SK-N-SH treated with all-trans-retinoic acid at 6 μM for 48 hours (cell line): ENCODE data around the gene JHY.

ENCODE experiments used
- ATAC-seq: fragments of 200-7000 bp; cut with Tn5 transposase; 3 replicates; pipeline ENCODE4 v1.9.1; 2020; ENCODE audit warnings: mild to moderate bottlenecking, moderate library complexity
- ARNTL ChIP-seq: fragments of 450-650 bp; formaldehyde crosslinking; IDR thresholded peaks from 2 replicates; pipeline ENCODE4 v1.5.0; 2020; ENCODE audit warnings: low read depth, mild to moderate bottlenecking, moderate library complexity, borderline replicate concordance
- ESRRG ChIP-seq: fragments of 250-450 bp; sonication (Bioruptor Pico); IDR thresholded peaks from 2 replicates; pipeline ENCODE4 v1.6.1; 2021; ENCODE audit warnings: mild to moderate bottlenecking
- ISL1 ChIP-seq: fragments of 250-450 bp; sonication (Bioruptor Pico); IDR thresholded peaks from 2 replicates; pipeline ENCODE4 v2.1.2; 2022; ENCODE audit warnings: mild to moderate bottlenecking, moderate library complexity
- OSR1 ChIP-seq: fragments of 250-450 bp; sonication (Bioruptor Pico); IDR thresholded peaks from 2 replicates; pipeline ENCODE4 v1.8.0; 2022; ENCODE audit warnings: moderate library complexity, mild to moderate bottlenecking, inconsistent platforms
- PPARA ChIP-seq: fragments of 250-450 bp; sonication (Bioruptor Pico); IDR thresholded peaks from 2 replicates; pipeline ENCODE4 v1.5.0; 2020; ENCODE audit warnings: mild to moderate bottlenecking, borderline replicate concordance
- RARB ChIP-seq: fragments of 250-450 bp; sonication (Bioruptor Pico); IDR thresholded peaks from 2 replicates; pipeline ENCODE4 v1.8.0; 2021; ENCODE audit warnings: mild to moderate bottlenecking, moderate library complexity
- SNAI2 ChIP-seq: fragments of 250-450 bp; sonication (Bioruptor Pico); IDR thresholded peaks from 2 replicates; pipeline ENCODE4 v1.5.0; 2020; ENCODE audit warnings: mild to moderate bottlenecking, moderate library complexity
- TCF4 ChIP-seq: fragments of 250-450 bp; sonication (Bioruptor Pico); IDR thresholded peaks from 2 replicates; pipeline ENCODE4 v1.8.0; 2021; ENCODE audit warnings: mild to moderate bottlenecking, moderate library complexity, borderline replicate concordance
- TOX ChIP-seq: fragments of 250-450 bp; sonication (Bioruptor Pico); IDR thresholded peaks from 2 replicates; pipeline ENCODE4 v1.8.0; 2021; ENCODE audit warnings: mild to moderate bottlenecking, moderate library complexity, borderline replicate concordance
- ZC3H10 ChIP-seq: fragments of 250-450 bp; sonication (Bioruptor Pico); IDR thresholded peaks from 2 replicates; pipeline ENCODE4 v1.5.1; 2021; ENCODE audit warnings: mild to moderate bottlenecking, moderate library complexity
- ZFP3 ChIP-seq: fragments of 250-450 bp; sonication (Bioruptor Pico); IDR thresholded peaks from 2 replicates; pipeline ENCODE4 v1.5.0; 2020; ENCODE audit warnings: mild to moderate bottlenecking, moderate library complexity
- ZFP30 ChIP-seq: fragments of 450-650 bp; formaldehyde crosslinking; IDR thresholded peaks from 2 replicates; pipeline ENCODE4 v1.5.0; 2022; ENCODE audit warnings: mild to moderate bottlenecking, moderate library complexity
- ZNF565 ChIP-seq: fragments of 450-650 bp; formaldehyde crosslinking; conservative IDR thresholded peaks from 2 replicates; pipeline ENCODE4 v1.5.0; 2020; ENCODE audit warnings: low read depth, mild to moderate bottlenecking, moderate library complexity
- ZNF70 ChIP-seq: fragments of 450-650 bp; formaldehyde crosslinking; IDR thresholded peaks from 2 replicates; pipeline ENCODE4 v1.5.0; 2020; ENCODE audit warnings: mild to moderate bottlenecking, moderate library complexity
- TF ChIP-seq, protein P1 (sequence below): fragments of 250-450 bp; sonication (Bioruptor Pico); IDR thresholded peaks from 2 replicates; pipeline ENCODE4 v1.5.1; 2021; ENCODE audit warnings: mild to moderate bottlenecking, moderate library complexity
- TF ChIP-seq, protein P2 (sequence below): fragments of 250-450 bp; sonication (Bioruptor Pico); IDR thresholded peaks from 2 replicates; pipeline ENCODE4 v1.8.0; 2020; ENCODE audit warnings: mild to moderate bottlenecking, moderate library complexity, borderline replicate concordance
- TF ChIP-seq, protein P3 (sequence below): fragments of 250-450 bp; sonication (Bioruptor Pico); IDR thresholded peaks from 2 replicates; pipeline ENCODE4 v1.5.1; 2020; ENCODE audit warnings: low read depth, mild to moderate bottlenecking, moderate library complexity
- TF ChIP-seq, protein P4 (sequence below): fragments of 250-450 bp; sonication (Bioruptor Pico); IDR thresholded peaks from 2 replicates; pipeline ENCODE4 v1.5.0; 2020; ENCODE audit warnings: mild to moderate bottlenecking, moderate library complexity
- TF ChIP-seq, protein P5 (sequence below): fragments of 250-450 bp; sonication (Bioruptor Pico); IDR thresholded peaks from 2 replicates; pipeline ENCODE4 v1.8.0; 2021; ENCODE audit warnings: low read depth, mild to moderate bottlenecking, moderate library complexity, borderline replicate concordance

The JHY gene

DNA sequence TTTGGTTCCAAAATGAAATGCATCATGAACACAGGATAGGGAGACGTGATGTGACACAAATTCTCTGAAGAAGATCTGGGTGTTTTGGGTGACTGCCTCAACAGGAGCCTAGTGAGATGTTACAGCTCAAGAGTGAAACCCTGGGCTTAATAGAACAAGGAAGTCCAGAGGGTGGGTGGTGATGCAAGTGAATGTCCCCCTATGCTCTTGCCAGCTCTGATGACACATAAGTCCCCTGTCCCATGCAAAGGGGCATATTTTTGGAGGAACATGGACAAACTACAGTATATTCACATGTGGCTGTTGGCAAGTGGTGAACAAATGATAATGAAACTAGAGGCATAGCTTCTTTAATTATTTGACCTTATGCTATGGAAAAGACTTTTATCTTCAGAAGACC, 35.1 kb upstream of the JHY start (continued):
- TF ChIP-seq, protein P1, sequence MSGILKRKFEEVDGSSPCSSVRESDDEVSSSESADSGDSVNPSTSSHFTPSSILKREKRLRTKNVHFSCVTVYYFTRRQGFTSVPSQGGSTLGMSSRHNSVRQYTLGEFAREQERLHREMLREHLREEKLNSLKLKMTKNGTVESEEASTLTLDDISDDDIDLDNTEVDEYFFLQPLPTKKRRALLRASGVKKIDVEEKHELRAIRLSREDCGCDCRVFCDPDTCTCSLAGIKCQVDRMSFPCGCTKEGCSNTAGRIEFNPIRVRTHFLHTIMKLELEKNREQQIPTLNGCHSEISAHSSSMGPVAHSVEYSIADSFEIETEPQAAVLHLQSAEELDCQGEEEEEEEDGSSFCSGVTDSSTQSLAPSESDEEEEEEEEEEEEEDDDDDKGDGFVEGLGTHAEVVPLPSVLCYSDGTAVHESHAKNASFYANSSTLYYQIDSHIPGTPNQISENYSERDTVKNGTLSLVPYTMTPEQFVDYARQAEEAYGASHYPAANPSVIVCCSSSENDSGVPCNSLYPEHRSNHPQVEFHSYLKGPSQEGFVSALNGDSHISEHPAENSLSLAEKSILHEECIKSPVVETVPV: no peak
- TF ChIP-seq ARNTL (no peak), OSR1 (no peak), ZFP30 (no peak), ESRRG (no peak), ZFP3 (CRISPR knock-in tag) (no peak), SNAI2 (CRISPR knock-in tag) (no peak)
- TF ChIP-seq, protein P2, sequence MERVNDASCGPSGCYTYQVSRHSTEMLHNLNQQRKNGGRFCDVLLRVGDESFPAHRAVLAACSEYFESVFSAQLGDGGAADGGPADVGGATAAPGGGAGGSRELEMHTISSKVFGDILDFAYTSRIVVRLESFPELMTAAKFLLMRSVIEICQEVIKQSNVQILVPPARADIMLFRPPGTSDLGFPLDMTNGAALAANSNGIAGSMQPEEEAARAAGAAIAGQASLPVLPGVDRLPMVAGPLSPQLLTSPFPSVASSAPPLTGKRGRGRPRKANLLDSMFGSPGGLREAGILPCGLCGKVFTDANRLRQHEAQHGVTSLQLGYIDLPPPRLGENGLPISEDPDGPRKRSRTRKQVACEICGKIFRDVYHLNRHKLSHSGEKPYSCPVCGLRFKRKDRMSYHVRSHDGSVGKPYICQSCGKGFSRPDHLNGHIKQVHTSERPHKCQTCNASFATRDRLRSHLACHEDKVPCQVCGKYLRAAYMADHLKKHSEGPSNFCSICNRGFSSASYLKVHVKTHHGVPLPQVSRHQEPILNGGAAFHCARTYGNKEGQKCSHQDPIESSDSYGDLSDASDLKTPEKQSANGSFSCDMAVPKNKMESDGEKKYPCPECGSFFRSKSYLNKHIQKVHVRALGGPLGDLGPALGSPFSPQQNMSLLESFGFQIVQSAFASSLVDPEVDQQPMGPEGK (CRISPR knock-in tag): no peak
- TF ChIP-seq, all 23 proteins: peak for 0

DNA sequence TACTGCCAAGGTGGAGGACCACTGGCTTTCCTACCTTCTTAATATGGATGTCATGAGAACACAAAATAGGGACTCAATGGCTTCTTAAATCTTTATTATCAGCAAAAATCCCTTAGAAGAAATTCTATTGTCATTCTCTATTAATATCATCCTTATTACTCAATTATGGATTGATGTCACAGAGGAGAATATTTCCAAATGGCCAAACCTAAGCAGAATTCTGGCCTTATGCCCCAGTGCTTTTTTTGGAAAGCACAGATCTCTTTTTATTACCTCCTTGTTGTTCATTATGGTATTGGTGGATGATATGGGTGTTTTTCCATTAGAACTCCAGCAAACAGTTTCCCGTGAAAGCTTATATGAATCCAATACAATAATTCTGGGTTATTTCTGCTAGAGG, 34.4 kb upstream of the JHY start:
- no peak for ATAC-seq
- no peak for TF ChIP-seq ISL1
- no peak for TF ChIP-seq TOX (CRISPR knock-in tag)
- no peak for TF ChIP-seq PPARA (CRISPR knock-in tag)
- no peak for TF ChIP-seq RARB (CRISPR knock-in tag)
- no peak for TF ChIP-seq ZNF565 (CRISPR knock-in tag)
- TF ChIP-seq ESRRG: no peak
- no peak for TF ChIP-seq ARNTL
- TF ChIP-seq, protein P2 (CRISPR knock-in tag): no peak
- no peak for TF ChIP-seq ZNF70 (CRISPR knock-in tag)

DNA sequence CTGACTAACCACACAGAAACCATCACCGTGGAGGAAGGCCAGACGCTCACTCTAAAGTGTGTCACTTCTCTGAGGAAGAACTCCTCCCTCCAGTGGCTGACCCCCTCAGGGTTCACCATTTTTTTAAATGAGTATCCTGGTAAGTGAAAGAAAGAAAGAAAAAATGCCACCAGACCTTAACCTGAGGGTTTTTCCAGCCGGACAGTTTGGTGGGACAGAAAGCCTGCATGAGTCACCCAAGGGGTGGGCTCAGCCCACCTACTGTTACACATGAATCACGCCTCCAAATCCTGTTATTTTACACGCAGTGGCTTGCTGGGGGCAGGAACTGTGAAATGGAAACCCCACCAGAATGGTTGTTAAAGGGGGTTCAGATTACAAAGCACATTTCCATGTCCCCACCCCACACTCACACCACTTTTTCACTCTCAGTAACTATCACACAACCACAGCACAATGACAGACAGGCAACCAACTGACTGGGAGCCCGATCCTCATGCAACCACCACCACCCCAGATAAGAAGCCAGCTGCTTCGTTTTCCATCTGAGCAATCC, 32.4 kb upstream of the JHY start:
- ATAC-seq: no peak
- TF ChIP-seq TCF4 (CRISPR knock-in tag) (no peak), OSR1 (no peak)
- TF ChIP-seq, protein P3, sequence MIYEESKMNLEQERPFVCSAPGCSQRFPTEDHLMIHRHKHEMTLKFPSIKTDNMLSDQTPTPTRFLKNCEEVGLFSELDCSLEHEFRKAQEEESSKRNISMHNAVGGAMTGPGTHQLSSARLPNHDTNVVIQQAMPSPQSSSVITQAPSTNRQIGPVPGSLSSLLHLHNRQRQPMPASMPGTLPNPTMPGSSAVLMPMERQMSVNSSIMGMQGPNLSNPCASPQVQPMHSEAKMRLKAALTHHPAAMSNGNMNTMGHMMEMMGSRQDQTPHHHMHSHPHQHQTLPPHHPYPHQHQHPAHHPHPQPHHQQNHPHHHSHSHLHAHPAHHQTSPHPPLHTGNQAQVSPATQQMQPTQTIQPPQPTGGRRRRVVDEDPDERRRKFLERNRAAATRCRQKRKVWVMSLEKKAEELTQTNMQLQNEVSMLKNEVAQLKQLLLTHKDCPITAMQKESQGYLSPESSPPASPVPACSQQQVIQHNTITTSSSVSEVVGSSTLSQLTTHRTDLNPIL (CRISPR knock-in tag): no peak
- TF ChIP-seq, all 23 proteins: peak for 0

DNA sequence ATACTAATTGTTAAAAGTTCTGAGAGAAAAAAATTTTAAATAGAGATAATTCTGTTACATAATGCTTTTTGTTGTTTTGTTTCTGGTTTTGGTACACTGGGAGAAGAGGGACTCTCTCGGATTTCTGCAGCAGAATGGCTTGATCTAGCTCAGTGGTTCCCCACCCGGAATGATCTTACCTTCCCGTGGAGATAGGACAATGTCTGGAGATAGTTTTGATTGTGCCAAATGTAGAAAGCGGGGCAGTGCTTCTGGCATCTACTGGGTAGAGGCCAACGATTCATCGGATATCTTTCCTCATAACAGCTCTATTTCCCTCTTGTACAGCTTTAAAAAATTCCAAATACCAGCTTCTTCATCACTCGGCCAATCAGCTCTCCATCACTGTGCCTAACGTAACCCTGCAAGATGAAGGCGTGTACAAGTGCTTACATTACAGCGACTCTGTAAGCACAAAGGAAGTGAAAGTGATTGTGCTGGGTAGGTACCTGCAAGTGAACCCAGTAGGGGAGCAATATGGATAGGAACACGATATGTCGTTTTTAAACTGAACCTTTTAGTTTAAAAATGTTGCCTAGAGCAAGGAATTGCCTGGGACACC, 31.1 kb upstream of the JHY start:
- ATAC-seq: no peak
- no peak for TF ChIP-seq ZFP3 (CRISPR knock-in tag)
- TF ChIP-seq ZC3H10 (CRISPR knock-in tag): no peak
- no peak for TF ChIP-seq OSR1
- no peak for TF ChIP-seq ARNTL
- no peak for TF ChIP-seq ESRRG
- no peak for TF ChIP-seq PPARA (CRISPR knock-in tag)
- TF ChIP-seq TCF4 (CRISPR knock-in tag): no peak
- no peak for TF ChIP-seq SNAI2 (CRISPR knock-in tag)
- TF ChIP-seq ISL1: no peak
- TF ChIP-seq, protein P2 (CRISPR knock-in tag): no peak
- TF ChIP-seq, protein P4, sequence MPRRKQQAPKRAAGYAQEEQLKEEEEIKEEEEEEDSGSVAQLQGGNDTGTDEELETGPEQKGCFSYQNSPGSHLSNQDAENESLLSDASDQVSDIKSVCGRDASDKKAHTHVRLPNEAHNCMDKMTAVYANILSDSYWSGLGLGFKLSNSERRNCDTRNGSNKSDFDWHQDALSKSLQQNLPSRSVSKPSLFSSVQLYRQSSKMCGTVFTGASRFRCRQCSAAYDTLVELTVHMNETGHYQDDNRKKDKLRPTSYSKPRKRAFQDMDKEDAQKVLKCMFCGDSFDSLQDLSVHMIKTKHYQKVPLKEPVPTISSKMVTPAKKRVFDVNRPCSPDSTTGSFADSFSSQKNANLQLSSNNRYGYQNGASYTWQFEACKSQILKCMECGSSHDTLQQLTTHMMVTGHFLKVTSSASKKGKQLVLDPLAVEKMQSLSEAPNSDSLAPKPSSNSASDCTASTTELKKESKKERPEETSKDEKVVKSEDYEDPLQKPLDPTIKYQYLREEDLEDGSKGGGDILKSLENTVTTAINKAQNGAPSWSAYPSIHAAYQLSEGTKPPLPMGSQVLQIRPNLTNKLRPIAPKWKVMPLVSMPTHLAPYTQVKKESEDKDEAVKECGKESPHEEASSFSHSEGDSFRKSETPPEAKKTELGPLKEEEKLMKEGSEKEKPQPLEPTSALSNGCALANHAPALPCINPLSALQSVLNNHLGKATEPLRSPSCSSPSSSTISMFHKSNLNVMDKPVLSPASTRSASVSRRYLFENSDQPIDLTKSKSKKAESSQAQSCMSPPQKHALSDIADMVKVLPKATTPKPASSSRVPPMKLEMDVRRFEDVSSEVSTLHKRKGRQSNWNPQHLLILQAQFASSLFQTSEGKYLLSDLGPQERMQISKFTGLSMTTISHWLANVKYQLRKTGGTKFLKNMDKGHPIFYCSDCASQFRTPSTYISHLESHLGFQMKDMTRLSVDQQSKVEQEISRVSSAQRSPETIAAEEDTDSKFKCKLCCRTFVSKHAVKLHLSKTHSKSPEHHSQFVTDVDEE (CRISPR knock-in tag): no peak
- TF ChIP-seq, protein P5, sequence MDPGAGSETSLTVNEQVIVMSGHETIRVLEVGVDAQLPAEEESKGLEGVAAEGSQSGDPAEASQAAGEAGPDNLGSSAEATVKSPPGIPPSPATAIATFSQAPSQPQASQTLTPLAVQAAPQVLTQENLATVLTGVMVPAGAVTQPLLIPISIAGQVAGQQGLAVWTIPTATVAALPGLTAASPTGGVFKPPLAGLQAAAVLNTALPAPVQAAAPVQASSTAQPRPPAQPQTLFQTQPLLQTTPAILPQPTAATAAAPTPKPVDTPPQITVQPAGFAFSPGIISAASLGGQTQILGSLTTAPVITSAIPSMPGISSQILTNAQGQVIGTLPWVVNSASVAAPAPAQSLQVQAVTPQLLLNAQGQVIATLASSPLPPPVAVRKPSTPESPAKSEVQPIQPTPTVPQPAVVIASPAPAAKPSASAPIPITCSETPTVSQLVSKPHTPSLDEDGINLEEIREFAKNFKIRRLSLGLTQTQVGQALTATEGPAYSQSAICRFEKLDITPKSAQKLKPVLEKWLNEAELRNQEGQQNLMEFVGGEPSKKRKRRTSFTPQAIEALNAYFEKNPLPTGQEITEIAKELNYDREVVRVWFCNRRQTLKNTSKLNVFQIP (CRISPR knock-in tag): no peak
- TF ChIP-seq, protein P3 (CRISPR knock-in tag): no peak
- no peak for TF ChIP-seq ZNF565 (CRISPR knock-in tag)
- TF ChIP-seq TOX (CRISPR knock-in tag): no peak
- TF ChIP-seq ZFP30: no peak
